C4-2B (cell line): ENCODE measurements around the gene BET1L.

Source experiments
- ZFX ChIP-seq: fragments of 450-650 bp; IDR thresholded peaks from 2 replicates; pipeline ENCODE4 v1.6.1; 2017
- TF ChIP-seq, protein P1 (sequence below): fragments of 450-650 bp; conservative IDR thresholded peaks from 2 replicates; pipeline ENCODE4 v1.5.1; 2017; ENCODE audit warnings: mild to moderate bottlenecking

- TF ChIP-seq, protein P1, sequence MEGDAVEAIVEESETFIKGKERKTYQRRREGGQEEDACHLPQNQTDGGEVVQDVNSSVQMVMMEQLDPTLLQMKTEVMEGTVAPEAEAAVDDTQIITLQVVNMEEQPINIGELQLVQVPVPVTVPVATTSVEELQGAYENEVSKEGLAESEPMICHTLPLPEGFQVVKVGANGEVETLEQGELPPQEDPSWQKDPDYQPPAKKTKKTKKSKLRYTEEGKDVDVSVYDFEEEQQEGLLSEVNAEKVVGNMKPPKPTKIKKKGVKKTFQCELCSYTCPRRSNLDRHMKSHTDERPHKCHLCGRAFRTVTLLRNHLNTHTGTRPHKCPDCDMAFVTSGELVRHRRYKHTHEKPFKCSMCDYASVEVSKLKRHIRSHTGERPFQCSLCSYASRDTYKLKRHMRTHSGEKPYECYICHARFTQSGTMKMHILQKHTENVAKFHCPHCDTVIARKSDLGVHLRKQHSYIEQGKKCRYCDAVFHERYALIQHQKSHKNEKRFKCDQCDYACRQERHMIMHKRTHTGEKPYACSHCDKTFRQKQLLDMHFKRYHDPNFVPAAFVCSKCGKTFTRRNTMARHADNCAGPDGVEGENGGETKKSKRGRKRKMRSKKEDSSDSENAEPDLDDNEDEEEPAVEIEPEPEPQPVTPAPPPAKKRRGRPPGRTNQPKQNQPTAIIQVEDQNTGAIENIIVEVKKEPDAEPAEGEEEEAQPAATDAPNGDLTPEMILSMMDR, result no peak
- no peak for TF ChIP-seq ZFX
These were observed 2.6 kb downstream of the BET1L start for GRCh38 chr11:204587-205109.
